ENCODE measurements around the gene PGM2L1.
"Not testable (repeated sequence)": the region's sequence is repeated elsewhere in the genome, so short reads cannot be mapped to it uniquely, and the experiment has no call there.

The PGM2L1 gene

DNA sequence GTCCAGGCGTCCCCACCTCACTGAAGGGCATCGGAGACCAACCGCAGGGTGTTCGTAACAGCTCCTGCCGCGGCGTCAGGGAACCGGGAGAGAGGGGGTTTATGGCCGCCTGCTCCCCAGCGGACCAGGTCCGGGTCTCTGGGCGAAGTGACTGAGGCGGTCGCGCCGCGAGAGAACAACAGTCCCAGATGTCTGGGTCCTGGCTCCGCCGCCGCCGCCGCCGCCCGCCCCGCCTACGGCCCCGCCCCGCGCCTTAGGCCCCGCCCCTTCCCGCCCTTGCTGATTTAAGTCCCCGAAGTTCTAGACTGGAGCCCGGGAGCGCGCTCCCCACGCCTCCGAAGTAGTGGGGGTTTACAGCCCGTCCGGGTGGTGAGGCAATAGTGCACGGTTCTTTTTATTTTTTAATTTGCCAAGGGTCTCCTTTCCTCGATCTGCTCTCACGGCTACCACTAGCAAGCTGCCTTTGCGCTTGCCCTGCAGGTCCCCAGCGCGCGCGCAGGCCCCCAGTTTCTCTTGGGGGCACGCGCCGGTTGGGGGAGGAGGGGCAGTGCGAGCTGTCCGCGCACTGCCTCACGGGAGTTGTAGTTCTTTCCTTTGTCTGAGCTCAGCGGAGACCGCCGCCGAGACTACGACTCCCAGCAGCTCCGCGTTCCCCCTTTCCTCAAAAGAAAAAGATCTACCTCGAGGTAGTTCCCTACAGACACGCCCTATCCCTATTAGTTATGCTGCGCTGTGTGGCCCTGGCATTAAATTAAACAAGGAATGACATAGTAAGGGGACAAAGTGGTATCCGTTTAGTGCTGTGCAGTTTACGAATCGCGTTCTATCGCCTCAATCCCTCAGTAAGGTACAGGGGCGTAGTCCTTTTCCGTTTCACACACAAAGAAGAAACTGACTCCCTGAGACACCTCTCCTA lies at the start of gene PGM2L1:
Gene PGM2L1, minus strand, starts transcription at position 190 of the 916 bp plus-strand sequence. CDS start 272 bp downstream, outside the sequence.
- peak; percentile 91 for DNase-seq

DNA sequence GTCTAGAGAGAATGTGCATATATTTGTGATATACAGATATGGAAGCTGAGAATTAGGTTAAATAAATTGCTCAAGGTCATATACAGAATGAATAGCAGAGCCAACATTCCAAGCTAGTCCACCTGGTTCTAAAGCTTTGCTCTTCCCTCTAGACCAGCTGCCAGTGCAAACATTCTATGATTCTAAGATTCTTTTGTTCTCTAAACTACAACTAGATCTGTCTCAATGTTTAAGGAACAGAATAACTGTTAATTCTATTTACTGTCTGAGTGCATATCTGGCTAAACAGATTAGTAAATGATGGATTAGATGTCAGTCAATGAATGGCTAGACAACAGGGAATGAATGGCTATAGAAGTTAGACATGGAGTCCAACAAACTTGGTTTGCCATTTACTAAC lies 49.5 kb upstream of the PGM2L1 start:
- no peak for DNase-seq

DNA sequence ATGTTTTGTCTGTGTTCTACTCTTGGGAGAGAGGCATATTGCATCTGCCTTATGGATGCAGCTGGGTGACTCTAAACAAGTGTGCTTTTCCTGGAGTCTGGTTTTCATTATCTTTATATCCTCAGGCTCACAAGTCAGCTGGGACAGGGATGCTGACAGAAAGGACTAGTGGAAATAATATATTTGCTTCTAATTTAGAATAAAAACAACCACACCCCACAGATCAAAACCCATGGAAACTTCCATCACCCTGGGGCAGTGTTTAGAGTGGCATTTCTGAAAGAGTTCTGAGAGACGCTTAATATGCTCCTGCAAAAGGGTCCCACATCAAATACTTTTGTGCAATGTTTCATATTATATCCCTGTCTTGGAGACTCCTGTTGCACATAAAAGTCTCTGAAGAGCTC lies 48.3 kb upstream of the PGM2L1 start:
- no peak for DNase-seq

DNA sequence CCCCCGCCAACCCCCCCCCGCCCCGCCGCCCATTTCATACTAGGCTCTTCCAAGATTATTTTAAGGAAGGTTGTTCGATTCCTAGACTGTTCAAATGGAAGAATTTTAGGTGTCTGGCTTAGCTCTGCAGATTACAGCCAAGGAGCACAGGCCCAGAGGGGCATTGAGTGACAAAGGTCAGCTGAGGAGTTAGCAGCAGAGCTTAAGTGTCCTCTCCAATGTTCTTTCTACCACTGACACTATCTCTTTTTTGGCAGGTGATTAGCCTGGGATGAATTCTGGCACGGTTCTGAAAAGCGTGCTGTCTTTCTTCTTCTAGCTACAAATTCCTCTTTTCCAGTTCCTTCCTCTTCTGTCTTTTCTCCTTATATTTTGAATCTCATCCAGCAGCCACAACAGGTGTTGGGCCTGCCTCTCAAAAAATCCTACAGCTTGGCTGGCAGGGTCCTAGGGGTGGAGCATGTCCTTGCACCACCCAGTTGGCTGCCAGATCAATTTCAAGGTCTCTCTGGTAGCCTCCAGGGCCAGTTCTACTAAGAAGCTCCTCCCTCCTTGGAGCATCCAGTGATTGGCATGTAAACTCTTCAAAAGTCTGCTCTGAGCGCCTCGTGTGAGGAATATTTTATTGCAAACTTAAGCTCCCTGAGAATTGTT lies 46.1 kb upstream of the PGM2L1 start:
- DNase-seq = no peak

DNA sequence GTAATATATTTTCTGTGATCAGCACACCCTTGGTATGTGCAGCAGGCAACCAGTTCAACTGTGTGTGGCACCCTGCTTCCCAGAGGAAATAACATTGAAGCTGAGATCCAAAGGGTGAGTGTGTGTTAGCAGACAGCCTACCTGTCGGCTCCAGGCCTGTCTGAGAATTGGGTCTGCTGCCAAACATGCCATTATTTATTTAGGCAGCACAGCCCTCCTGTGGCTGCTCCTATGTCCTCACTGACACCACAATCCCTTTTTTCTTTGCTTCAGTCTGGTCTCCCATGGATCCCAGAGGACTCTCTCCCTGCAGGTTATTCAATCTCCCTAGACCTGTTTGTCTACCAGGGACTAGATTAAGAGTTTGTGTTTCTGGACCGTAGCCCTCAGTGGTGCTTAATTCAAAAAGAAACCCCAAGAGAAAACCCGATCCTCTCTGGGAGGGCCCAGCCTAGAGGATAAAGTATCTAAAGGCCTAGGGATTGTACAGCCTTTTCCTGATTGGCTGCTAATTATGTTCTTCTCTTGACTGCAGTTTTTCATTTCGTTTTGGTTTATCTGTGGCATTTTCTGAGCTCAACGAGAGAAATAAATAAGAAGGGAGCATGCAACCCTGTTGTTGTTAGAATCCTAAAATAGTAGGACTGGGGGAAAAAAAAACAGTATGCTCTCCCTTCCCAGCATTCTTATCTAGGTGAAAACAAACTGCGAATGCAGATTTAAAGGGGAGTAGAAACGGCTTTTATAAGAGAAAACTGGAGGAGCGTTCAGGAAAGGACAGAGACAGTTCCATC lies 45.0 kb upstream of the PGM2L1 start:
- no peak for DNase-seq

DNA sequence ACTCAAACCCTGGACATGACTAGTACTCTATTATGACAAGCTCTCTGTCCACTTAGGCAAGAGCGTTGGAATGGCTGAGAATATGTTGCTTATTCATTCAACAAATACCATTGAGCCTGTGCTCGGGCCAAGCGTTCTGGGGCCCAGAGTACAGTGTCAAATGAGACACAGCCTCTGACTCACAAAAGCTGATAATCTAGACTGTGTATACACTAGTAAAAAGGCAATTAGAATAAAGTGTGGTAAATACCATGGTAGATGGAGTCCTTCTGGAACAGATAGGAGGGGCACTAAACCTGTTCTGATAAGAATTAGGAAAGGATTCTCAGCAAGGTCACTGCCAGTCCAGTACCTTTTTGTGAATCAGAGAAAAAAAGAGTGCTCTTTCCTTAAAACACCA lies 44.4 kb upstream of the PGM2L1 start:
- no peak for DNase-seq

DNA sequence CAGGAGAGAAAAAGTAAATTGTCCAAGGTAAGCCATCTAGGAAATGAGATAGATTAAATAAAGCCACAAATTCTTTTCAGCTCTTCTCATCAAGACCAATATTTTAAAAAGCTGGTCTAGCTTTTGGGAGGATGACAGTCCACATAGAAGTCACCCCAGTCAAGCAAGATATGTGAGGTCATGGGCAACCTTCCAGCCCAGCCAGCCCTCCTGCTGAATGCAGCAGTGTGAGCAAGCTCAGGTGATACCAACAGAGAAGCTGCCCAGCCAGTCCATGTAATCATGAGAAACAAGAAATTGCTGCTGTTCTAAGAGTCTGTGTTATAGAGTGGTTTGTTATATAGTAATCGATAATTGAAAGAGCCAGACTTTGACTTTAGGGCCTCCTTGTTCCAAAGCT lies 40.4 kb upstream of the PGM2L1 start:
- no peak for DNase-seq

DNA sequence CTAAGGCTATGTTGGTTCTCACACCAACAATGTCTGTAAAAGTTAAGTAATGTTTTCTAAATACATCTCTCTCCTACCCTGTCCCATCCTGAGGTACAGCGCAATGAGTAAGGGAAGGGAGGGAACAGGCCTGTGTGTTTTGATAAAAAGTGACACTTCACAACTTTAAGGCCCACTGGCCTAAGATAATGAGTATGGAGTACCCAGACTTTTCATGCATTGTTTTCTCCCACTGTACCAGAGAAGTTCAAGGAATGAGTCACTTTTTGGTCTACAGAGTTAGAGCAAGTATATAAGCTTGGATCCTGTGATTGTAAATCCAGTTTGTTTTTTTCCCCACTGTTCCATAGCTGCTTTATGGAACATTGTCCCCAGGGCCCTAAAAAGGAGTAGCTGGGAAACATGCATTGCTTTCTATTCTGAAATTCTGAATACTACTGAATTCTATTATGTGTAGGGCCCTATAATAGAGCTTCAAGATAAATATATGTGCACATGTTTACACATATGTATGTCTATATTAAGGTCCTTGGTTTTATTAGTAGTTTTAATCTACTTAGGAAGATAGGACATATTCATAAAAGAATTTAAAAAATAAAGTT lies 39.3 kb upstream of the PGM2L1 start:
- DNase-seq = no peak

DNA sequence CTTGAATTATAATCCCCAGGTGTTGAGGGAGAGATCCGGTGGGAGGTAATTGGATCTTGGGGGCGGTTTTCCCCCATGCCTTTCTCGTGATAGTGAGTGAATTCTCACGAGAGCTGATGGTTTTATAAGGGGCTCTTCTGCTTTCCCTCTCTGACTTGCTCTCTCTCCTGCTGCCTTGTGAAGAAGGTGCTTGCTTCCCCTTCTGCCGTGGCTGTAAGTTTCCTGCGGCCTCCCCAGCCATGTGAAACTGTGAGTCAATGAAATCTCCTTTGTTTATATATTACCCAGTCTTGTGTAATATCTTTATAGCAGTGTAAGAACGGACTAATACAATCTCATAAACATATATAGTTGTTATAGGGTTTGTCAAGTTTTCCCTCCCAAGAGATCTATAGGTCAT lies 36.3 kb upstream of the PGM2L1 start:
- DNase-seq = no peak

DNA sequence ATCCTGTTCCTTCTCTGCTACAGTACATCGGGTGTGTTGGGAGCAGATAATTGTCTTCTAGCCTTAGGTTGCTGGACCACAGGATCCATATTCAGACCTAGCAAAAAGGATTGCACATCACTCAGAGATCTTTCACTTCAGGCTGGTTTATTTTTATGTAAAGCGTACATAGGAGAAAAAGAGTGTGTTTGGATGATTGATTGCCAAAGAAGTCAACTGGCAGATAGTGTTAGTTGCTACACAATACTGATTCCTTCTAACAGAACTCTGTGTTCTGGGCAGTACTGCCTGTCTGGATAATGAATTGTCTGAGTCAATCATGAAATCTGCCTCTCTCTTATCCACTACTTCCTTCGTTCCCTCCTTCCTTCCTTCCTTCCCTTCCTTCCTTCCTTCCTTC lies 31.0 kb upstream of the PGM2L1 start:
- no peak for DNase-seq

DNA sequence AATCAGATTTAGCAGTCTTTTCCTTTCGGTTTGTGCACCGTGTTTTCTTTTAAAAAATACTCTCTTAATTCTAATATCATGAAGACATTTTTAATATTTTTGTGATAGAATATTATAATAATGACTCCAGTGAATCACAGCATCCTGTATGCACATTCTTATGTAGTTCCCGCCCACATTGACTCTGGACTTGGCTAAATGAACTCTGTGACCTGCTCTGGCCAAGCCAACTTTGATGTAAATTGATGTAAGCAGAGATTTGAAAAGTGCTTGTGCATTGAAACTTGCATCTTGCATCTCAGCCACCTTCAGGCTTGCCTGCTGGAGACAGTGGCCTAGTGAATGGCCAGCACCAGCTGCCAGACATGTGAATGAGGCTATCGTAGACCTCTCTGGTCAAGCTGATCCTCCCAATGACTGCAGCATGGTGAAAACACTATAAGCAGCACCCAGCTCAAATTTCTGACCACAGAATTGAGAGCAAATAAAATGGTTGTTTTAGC lies 29.2 kb upstream of the PGM2L1 start:
- no peak for DNase-seq

DNA sequence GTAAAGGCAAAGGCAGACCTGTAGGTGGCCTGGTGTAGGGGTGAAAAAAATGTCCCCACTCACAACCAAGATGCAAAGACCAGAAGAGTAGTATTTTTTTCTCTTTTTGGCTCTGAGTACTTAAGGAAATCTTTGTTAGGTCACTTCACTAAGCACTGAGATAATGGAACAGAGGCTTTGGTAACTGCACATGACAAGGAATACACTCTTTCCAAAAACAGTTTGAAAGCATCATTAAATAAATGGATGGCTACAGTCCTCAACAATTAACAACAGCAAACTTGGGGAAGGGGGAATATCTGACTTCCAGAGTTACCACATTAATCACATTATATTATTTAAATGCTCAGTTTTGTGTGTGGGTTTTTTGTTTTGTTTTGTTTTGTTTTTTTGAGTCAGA lies 26.9 kb upstream of the PGM2L1 start:
- no peak for DNase-seq

DNA sequence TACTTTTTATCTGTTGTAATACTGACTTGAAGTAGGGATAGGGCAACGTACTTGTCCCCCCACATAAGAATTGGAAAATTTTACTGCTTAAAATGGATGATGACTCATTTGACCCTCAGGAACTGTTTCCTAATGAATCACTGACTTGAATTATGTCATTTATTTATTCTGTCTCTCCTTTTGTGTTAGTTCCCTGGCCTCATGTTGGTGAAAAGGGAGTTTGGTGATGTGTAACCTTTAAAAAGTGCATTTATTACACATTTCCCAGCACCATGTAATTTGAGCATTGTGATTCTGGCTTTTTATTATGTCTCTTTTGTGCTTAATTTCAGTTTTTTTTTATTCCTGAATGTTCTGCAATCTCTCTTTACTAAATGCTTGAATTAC lies 20.3 kb upstream of the PGM2L1 start:
- no peak for DNase-seq

DNA sequence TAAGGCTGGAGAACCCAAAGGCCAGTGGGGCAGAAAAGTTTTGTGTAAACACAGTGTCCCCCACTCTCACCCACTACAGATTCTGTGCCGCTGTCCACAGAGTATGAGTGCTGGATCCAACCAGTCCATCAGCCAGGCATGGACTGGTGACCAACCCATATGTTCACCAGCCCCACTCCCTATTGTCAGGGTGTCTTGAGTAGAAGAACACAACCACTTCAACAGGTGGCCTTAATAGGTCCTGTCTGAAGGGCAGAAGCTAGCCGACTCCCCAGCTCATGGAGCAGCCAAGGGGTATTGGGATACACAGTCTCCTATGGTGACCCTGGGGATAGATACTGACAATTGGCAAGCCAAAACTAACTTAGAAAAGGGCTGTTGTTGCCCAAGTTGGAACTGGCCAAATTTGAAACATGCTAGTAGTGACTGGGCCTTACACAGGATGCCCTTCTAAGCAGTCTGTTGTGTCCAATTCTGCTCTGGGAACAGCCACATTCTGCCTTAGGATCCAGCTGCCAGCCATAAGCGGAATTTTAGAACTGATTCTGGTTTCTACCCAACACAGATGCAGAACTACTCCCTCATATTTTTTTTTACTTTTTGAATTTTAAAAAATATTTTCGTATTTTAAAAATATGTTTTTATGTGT lies 19.8 kb upstream of the PGM2L1 start:
- DNase-seq = no peak

DNA sequence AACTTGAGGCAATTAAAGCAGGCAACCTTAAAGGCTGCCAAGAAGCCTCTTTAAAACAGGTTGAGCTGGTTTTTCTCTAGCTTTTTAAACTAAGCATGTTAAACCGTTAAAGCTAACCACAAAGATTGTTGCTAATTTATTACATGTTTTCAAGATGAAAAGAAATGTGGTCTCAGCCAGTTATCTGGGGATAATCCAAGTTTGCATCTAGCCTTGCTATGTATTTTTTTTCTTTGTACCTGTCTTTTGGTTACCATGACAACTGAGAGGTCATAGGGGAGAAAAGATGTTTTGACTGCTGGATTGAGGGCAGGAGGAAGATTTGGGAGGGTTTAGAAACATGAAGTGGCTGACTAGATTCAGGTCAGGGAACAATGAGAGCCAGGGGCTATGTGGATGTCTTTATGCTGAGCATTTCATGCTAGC lies 19.2 kb upstream of the PGM2L1 start:
- no peak for DNase-seq

DNA sequence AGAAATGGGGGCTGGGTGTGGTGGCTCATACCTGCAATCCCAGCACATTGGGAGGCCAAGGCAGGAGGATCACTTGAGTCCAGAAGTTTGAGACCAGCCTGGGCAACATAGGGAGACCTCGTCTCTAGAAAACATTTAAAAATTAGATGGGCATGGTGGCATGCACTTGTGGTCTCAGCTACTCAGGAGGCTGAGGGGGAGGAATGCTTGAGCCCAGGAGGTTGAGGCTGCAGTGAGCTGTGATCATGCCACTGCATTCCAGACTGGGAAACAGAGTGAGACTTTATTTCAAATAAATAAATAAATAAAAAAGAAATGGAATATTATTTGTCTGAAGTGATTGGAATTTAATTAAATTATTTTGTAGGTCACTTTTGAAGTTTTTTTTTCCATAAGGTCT lies 18.7 kb upstream of the PGM2L1 start:
- DNase-seq = not testable (repeated sequence)

DNA sequence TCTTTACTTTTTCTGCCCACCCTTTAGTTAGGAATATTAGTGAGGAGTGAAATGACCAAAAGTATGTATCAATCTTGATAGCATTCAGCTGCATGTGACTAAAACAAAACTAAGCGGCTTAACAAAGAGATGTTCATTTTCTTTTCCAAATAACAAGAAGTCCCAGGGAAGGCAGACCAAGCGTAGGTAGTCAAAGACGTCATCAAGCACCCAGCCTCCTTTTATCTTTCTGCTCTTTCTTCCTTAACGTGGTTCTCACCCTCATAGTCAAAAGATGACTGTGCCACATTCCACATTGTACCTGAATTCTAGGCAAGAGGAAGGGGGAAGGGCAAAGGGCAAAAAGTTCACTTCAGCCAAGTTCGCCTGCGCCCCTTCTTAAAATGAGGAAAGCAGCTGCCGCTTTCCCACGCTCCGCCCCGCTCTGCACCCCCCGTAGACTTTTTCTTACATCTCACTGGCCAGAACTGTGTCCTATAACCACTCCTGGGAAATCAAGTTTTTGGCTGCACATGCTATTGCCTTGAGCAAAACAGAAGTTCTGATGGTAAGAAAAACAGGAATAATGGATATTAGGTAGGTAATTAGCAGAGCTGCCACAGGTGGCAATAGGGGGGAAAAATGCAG lies 14.6 kb upstream of the PGM2L1 start:
- no peak for DNase-seq

DNA sequence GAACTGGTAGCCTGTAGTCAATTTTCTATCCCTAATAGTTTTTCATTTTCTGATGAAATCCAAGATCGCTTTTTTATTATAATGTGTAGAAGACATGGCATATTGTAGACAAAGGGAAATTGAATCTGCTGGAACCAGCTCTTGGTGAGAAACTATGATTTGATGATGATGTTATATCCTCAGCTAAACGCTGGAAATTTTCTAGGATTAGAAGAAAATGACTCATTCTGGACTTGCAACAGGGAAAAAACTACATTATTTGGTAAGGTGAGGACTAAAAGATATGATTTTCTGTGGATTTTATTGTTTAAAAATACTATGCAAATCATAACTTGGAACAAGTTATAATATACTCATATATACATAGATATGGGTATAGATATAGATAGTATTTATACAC lies 14.1 kb upstream of the PGM2L1 start:
- no peak for DNase-seq

DNA sequence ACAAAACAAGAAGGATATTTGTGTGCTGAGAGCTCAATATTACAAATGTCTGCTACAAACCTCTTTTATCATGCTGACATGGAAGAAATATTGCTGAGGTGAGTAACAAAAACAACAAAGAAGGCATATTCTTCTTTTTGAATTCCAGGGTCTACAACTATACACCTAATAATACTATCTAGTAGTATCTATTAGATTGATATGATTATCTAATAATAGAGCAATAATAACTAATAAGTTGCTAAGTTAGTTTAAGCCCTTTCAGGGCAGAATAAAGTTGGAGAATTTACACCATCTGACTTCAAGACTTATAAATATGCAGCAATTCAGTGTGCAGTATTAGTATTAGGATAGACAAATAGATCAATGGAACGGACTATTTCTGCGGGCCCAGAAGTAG lies 11.4 kb upstream of the PGM2L1 start:
- DNase-seq = no peak

DNA sequence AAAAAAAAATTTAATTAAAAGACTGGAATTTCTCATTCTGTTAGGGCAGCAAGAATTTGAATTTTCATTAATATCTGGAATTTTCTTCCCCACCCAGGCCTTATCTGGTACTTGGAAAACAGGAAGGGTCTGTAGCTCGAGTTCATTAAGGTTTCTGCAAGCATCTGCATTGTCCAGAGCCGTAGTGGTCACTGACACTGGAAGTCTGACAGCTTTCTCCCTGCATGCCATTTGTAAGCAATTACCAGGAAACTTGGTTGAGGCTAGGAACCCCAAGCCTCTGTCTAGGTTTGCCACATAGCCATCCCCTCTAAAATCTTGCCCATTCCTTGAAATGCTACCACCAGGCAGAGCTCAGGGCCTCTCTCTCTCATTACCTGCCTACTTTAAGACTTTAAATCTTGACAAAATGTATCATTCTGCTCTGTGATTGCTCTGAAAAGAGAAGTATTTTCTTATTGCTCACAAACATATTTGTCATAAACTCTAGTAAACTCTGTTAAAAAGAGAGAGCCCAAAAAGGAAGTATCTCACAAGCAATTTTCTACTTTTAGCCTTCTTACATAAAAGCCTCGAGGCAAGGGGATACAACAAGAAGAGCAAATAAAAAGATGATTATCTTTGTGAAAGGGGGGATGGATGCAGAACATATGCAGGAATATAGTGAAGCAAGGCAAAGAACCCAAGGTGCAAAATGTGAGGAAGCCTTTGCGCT lies 5.5 kb upstream of the PGM2L1 start:
- no peak for DNase-seq

DNA sequence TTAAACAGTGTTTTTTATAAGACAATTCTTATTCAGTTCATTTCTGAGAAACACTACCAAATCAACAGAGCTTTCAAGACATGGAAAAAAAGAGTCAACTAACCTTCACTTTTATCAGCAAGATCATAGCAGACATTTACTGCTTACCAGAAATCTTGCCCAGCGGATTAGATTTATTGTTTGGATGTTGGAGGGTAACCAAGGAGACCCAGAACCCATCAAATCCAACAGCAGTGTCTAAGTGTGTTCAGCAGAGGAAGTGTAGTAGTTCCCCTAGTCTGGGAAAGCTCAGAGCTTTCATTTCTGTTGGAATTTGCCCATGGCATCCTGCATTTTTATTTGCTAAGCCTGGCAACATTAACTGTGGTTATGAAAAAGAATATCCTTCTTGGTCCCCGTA lies 2.4 kb upstream of the PGM2L1 start:
- DNase-seq = no peak

Data from activated CD8-positive, alpha-beta memory T cell treated with anti-CD3 and anti-CD28 coated beads, Interleukin-2, amount 50 U/mL, for 48 hours (primary cell).